HL-60 (cell line): ENCODE measurements around the gene ICAM3.

Source experiments
- DNase-seq, 2 experiments: peaks; one replicate each; pipeline ENCODE4 v3.0.0-alpha.2; 2010 to 2020; ENCODE audit warnings: low read depth in 1 of 2, low spot score in 1 of 2
- H3K27ac ChIP-seq: fragments of 250-450 bp; sonication (Bioruptor Pico); replicated peaks from 2 replicates; pipeline ENCODE4 v1.5.1; 2020; ENCODE audit warnings: mild to moderate bottlenecking, moderate library complexity
- H3K27me3 ChIP-seq: fragments of 250-450 bp; sonication (Bioruptor Pico); 2 replicates; pipeline ENCODE4 v1.5.1; 2021; ENCODE audit warnings: mild to moderate bottlenecking, moderate library complexity; ENCODE audit not compliant: insufficient read depth, poor library complexity, severe bottlenecking
- H3K4me3 ChIP-seq: replicated peaks from 2 replicates; pipeline ENCODE4 v1.5.1; 2011; ENCODE audit warnings: mild to moderate bottlenecking, control low read depth, low read length; ENCODE audit not compliant: insufficient read depth
- GABPA ChIP-seq: IDR thresholded peaks from 2 replicates; pipeline ENCODE4 v1.6.1; 2012; ENCODE audit warnings: low read depth
- POLR2AphosphoS5 ChIP-seq: IDR thresholded peaks from 2 replicates; pipeline ENCODE4 v1.6.1; 2012; ENCODE audit warnings: low read depth
- REST ChIP-seq: IDR thresholded peaks from 2 replicates; pipeline ENCODE4 v1.6.1; 2012; ENCODE audit warnings: low read depth; ENCODE audit not compliant: insufficient replicate concordance
- SPI1 ChIP-seq: IDR thresholded peaks from 2 replicates; pipeline ENCODE4 v1.6.1; 2012; ENCODE audit warnings: low read depth, mild to moderate bottlenecking, borderline replicate concordance
- TF ChIP-seq, protein P1 (sequence below): IDR thresholded peaks from one replicate; pipeline ENCODE4 v1.5.1; 2011; ENCODE audit warnings: low read length, control low read depth, inconsistent platforms; ENCODE audit not compliant: insufficient read depth

Gene ICAM3

GRCh38 chr19:10286803-10287737, 52.4 kb downstream of the ICAM3 start, which contains the start of gene ICAM4:
ICAM4 (plus strand) TSS chr19:10286955; CDS start chr19:10287013, 58 bp downstream.
- peak in 1 of 2 experiments; percentile 92 for DNase-seq
- Histone ChIP-seq H3K27me3 (peaks cover 32% of the 10 kb centered on the region), H3K4me3 (peak within 1 kb of the TSS; percentile 38), H3K27ac (peak within 1 kb of the TSS; percentile 80)
- no peak; the same call in 1 of the 2 replicates for TF ChIP-seq GABPA
- peak; percentile 39; the same call in 1 of the 2 replicates for TF ChIP-seq POLR2AphosphoS5

DNA sequence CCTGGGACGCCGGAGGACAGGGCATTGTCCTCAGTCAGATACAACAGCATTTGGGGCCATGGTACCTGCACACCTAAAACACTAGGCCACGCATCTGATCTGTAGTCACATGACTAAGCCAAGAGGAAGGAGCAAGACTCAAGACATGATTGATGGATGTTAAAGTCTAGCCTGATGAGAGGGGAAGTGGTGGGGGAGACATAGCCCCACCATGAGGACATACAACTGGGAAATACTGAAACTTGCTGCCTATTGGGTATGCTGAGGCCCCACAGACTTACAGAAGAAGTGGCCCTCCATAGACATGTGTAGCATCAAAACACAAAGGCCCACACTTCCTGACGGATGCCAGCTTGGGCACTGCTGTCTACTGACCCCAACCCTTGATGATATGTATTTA, 54.0 kb downstream of the ICAM3 start:
- H3K27ac ChIP-seq: no peak overlapping the region
- H3K4me3 ChIP-seq: no peak overlapping the region
- H3K27me3 ChIP-seq: peaks cover 15% of the 10 kb centered on the region
- no peak for DNase-seq
- TF ChIP-seq REST (no peak), SPI1 (no peak; the same call in 1 of the 2 replicates)

GRCh38 chr19:10284960-10285278, 54.5 kb downstream of the ICAM3 start:
- TF ChIP-seq, protein P1, sequence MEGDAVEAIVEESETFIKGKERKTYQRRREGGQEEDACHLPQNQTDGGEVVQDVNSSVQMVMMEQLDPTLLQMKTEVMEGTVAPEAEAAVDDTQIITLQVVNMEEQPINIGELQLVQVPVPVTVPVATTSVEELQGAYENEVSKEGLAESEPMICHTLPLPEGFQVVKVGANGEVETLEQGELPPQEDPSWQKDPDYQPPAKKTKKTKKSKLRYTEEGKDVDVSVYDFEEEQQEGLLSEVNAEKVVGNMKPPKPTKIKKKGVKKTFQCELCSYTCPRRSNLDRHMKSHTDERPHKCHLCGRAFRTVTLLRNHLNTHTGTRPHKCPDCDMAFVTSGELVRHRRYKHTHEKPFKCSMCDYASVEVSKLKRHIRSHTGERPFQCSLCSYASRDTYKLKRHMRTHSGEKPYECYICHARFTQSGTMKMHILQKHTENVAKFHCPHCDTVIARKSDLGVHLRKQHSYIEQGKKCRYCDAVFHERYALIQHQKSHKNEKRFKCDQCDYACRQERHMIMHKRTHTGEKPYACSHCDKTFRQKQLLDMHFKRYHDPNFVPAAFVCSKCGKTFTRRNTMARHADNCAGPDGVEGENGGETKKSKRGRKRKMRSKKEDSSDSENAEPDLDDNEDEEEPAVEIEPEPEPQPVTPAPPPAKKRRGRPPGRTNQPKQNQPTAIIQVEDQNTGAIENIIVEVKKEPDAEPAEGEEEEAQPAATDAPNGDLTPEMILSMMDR: no peak
- no peak for TF ChIP-seq REST
- TF ChIP-seq SPI1: no peak
- no peak for TF ChIP-seq GABPA
- TF ChIP-seq POLR2AphosphoS5: no peak
- H3K4me3 ChIP-seq: no peak overlapping the region
- no peak overlapping the region for H3K27ac ChIP-seq
- DNase-seq: no peak
- peaks cover 11% of the 10 kb centered on the region for H3K27me3 ChIP-seq

GRCh38 chr19:10284065-10284959, 55.1 kb downstream of the ICAM3 start:
- no peak for TF ChIP-seq GABPA
- no peak for TF ChIP-seq REST
- no peak for TF ChIP-seq POLR2AphosphoS5
- TF ChIP-seq, protein P1: no peak
- no peak for DNase-seq
- Histone ChIP-seq H3K27me3 (peaks cover 6% of the 10 kb centered on the region), H3K4me3 (no peak overlapping the region), H3K27ac (no peak overlapping the region)
